ENCODE data around the gene PEX14. TPM values are rescaled to one million over a fixed set of nuclear protein-coding genes. Genes with fewer than 3 reads are reported as not detected.

PEX14 gene
- total and polyA plus RNA-seq, 8 donors = 17.3 to 22.9 (median 20.7) TPM

DNA sequence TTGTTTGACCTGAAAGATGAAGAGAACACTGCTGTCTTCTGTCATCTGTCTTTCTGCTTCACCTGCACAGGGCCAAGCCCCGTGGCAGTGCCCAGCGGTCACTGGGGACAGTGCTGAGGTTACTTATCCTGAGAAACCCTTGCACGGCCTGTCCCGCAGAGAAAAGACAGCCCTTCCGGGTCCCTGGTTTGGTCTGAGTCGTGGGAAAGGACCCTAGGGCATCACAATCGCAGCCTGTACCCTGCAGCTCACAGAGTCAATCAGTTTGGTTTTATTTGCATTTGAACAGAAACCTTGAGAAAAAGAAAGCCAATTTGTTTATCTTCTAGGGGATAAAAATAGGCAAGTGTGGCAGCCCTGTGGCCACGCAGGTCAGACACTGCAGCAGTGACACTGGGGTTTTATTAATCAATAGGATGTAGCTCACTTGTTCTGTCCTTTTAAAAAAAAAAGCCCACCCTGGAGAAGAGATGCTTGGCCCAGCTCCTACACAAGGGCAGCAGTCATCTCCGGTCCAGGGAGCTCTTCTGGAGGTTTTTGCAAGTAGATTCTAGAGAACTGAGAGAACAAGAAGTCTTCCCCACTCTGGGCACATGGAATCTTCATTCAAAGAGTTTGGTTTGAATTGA is 120.0 kb downstream of the PEX14 start:
- no peaks in the 10 kb centered on the region for H3K27me3 ChIP-seq
- no peak overlapping the region for H3K4me3 ChIP-seq
- TF ChIP-seq, protein P1, sequence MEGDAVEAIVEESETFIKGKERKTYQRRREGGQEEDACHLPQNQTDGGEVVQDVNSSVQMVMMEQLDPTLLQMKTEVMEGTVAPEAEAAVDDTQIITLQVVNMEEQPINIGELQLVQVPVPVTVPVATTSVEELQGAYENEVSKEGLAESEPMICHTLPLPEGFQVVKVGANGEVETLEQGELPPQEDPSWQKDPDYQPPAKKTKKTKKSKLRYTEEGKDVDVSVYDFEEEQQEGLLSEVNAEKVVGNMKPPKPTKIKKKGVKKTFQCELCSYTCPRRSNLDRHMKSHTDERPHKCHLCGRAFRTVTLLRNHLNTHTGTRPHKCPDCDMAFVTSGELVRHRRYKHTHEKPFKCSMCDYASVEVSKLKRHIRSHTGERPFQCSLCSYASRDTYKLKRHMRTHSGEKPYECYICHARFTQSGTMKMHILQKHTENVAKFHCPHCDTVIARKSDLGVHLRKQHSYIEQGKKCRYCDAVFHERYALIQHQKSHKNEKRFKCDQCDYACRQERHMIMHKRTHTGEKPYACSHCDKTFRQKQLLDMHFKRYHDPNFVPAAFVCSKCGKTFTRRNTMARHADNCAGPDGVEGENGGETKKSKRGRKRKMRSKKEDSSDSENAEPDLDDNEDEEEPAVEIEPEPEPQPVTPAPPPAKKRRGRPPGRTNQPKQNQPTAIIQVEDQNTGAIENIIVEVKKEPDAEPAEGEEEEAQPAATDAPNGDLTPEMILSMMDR (IDR thresholded peaks at IDR 0.05) = no peak
- intact Hi-C loops (cut with DNase I) = no loop called here
- H3K4me1 ChIP-seq = peaks cover 0 to 10% of the 10 kb centered on the region in 2 donors
- H3K27ac ChIP-seq = no peak overlapping the region
- no peak for DNase-seq
- ATAC-seq = no peak
- H3K36me3 ChIP-seq = no peaks in the 10 kb centered on the region
- no peaks in the 10 kb centered on the region for H3K9me3 ChIP-seq

DNA sequence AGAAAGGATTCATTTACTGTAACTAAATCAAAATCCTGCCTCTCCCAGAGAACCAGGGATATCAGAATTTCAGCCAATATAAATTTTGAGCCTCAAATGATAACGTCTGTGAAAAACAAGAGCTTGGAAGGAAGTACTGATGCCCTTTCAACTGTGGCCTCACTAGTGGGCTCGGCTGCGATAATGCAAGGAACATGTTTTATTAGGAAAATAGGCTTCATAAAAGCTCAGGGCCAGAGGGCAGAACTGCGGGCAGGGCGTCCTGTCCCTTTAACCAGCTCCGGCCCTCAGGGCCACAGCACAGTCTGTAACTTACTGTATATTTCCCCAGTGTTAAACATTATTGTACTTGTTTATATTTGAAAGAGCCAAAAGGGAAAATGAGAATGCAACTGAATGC is 122.0 kb downstream of the PEX14 start:
- intact Hi-C loops (cut with DNase I) = no loop called here
- Histone ChIP-seq H3K36me3 (peaks cover 0 to 9% of the 10 kb centered on the region in 2 donors), H3K27ac (no peak overlapping the region), H3K4me3 (no peak overlapping the region), H3K9me3 (no peaks in the 10 kb centered on the region), H3K27me3 (no peaks in the 10 kb centered on the region), H3K4me1 (peaks cover 0 to 2% of the 10 kb centered on the region in 2 donors)
- ATAC-seq = no peak
- TF ChIP-seq, protein P1 (IDR thresholded peaks at IDR 0.05) = no peak
- no peak for DNase-seq

DNA sequence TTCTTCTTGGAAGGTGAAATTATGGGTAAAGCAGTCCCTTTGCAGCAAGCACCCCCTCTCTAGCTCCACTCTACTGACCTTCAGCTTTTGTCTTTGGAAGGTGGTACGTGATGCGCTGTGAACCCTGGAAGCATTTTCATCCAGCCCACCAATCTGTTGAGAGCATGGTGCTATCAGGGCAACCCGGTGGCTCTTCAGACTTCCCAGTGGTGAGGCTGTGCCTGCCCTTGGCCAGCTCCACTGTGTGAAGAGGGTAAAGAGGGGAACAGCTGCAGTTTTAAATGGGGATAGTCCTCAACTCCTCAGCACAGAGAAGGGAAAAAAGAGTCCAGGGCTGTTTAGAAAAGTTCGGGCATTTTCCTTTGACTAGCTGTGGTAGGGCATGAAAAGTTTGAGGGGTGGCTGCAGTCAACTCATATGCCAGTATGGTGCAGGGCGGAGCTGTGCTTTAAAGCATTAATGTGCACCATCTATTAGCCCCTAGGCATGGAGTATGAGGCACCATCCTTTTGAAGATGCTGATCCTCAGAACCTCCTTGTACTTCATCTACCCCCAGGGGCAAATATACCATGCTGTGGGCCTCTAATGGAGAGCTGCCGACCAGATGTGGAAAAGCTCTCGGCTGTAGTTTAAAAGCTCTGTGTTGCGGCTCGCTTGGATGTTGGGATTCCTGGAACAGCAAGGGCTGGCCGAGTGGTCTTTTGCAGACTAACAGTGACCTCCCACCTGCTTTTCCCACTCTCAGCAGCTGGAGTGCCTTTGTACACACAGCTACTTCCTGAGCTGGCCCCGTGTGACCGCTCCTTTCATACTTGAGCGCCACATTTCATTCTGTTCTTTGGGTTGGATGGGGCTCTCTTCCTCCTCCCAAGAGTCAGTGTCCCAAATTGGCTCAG is 123.0 kb downstream of the PEX14 start:
- TF ChIP-seq, protein P1 (IDR thresholded peaks at IDR 0.05) = no peak
- DNase-seq (no peak), ATAC-seq (peak; percentile 47)
- intact Hi-C loops (cut with DNase I) = no loop called here
- Histone ChIP-seq H3K4me3 (no peak overlapping the region), H3K27me3 (no peaks in the 10 kb centered on the region), H3K4me1 (peaks cover 0 to 2% of the 10 kb centered on the region in 2 donors), H3K36me3 (peaks cover 0 to 9% of the 10 kb centered on the region in 2 donors), H3K27ac (no peak overlapping the region), H3K9me3 (no peaks in the 10 kb centered on the region)

DNA sequence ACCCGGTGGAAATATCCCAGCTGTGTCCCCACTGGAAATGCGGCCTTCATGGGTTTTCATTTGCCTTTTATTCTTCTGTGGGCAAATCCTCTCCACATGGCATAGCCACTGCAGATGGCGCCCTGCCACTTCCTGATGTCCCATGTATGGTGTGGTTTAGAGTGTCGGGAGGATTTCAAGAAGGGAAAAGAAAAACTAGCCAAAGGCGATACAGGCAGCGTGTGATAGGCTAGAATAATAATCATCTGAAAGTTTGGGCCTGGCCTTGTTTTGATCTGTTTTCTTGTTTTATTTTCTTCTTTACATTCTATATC is 123.6 kb downstream of the PEX14 start:
- no peaks in the 10 kb centered on the region for H3K9me3 ChIP-seq
- ATAC-seq (peak; percentile 68), DNase-seq (no peak)
- TF ChIP-seq, protein P1 (IDR thresholded peaks at IDR 0.05) = no peak
- H3K4me3 ChIP-seq = no peak overlapping the region
- intact Hi-C loops (cut with DNase I) = no loop called here
- no peaks in the 10 kb centered on the region for H3K27me3 ChIP-seq
- no peak overlapping the region for H3K27ac ChIP-seq
- H3K36me3 ChIP-seq = peaks cover 0 to 9% of the 10 kb centered on the region in 2 donors
- H3K4me1 ChIP-seq = peaks cover 0 to 2% of the 10 kb centered on the region in 2 donors

DNA sequence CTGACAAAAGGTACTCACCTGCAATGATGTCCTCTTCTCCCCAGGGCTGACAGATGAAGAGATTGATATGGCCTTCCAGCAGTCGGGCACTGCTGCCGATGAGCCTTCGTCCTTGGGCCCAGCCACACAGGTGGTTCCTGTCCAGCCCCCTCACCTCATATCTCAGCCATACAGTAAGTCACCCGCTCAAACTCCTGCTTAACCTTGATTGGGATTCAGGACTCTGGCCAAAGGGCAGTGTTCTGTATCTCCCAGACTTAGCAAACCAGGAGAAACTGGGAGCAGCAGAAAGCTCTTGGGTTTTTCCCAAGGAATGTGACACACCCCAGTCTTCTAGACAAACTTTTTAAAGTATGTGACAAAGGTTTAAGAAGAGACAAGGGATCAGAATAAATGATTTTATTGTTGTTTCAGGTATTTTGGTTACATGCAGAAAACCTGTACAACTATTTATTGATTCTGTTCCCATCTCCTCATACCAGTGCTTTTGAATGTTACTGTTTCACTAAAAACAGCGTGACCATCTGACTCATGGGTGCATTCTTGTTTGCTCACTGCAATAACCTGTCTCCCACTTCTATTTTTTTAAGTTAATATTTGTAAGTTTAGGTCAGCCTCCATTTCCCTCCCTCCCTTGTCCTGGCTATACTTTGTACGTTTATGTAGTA is 124.6 kb downstream of the PEX14 start:
- Histone ChIP-seq H3K4me3 (no peak overlapping the region), H3K9me3 (no peaks in the 10 kb centered on the region), H3K27ac (peak overlapping the region in 1 of 2 donors; percentile 13), H3K27me3 (no peaks in the 10 kb centered on the region), H3K4me1 (peaks cover 0 to 2% of the 10 kb centered on the region in 2 donors), H3K36me3 (peaks cover 0 to 9% of the 10 kb centered on the region in 2 donors)
- intact Hi-C loops (cut with DNase I) = no loop called here
- TF ChIP-seq, protein P1 (IDR thresholded peaks at IDR 0.05) = no peak
- no peak for DNase-seq
- ATAC-seq = peak; percentile 82
